Measurements from ENCODE around the gene PLA2G6. TPM values are rescaled to one million over a fixed set of nuclear protein-coding genes. Genes with fewer than 3 reads are reported as not detected.
"Not testable (repeated sequence)": the region's sequence is repeated elsewhere in the genome, so short reads cannot be mapped to it uniquely, and the experiment has no call there.

Gene PLA2G6
- total RNA-seq, 2 experiments from 2014 or later = 48.8 to 50.2 TPM

GRCh38 chr22:38162881-38163843, 18.5 kb downstream of the PLA2G6 start:
- H3K36me3 ChIP-seq (ENCODE audit: insufficient read depth, low read length) = peaks cover 30% of the 10 kb centered on the region
- Mint-ChIP-seq H3K4me1 (ENCODE audit: low read depth) (peaks cover 11% of the 10 kb centered on the region), H3K27ac (no peak overlapping the region), H3K4me3 (no peak overlapping the region), H3K27me3 (no peaks in the 10 kb centered on the region), H3K9me3 (no peaks in the 10 kb centered on the region), H3K36me3 (ENCODE audit: low read depth) (peaks cover 48% of the 10 kb centered on the region)
- no peak for TF ChIP-seq CTCF (IDR thresholded peaks at IDR 0.05)
- H3K4me3 ChIP-seq (ENCODE audit: low read length) = no peak overlapping the region
- no peak for ATAC-seq (ENCODE audit: poor library complexity)
- no peaks in the 10 kb centered on the region for H3K9me3 ChIP-seq (ENCODE audit: control insufficient read depth in 1 of 2, insufficient read depth in 1 of 2, low read length in 2 of 2)
- intact Hi-C loops (cut with DNase I, micrococcal nuclease) = no loop called here
- POLR2A ChIA-PET = no interaction called here
- no peak for DNase-seq
- CTCF ChIA-PET = no interaction called here
- H3K27ac ChIP-seq (ENCODE audit: low read depth in 1 of 2, low read length in 2 of 2) = no peak overlapping the region
- no peaks in the 10 kb centered on the region for H3K4me1 ChIP-seq (ENCODE audit: insufficient read depth, low read length)
- H3K27me3 ChIP-seq (ENCODE audit: control insufficient read depth in 1 of 2, insufficient read depth in 2 of 2, low read length in 2 of 2) = no peaks in the 10 kb centered on the region

- intact Hi-C loops (cut with DNase I, micrococcal nuclease) = no loop called here
- no peak for ATAC-seq (ENCODE audit: poor library complexity)
- Mint-ChIP-seq H3K9me3 (no peaks in the 10 kb centered on the region), H3K4me3 (no peak overlapping the region), H3K4me1 (ENCODE audit: low read depth) (no peaks in the 10 kb centered on the region), H3K27me3 (no peaks in the 10 kb centered on the region), H3K36me3 (ENCODE audit: low read depth) (peaks cover 7% of the 10 kb centered on the region), H3K27ac (no peak overlapping the region)
- DNase-seq = no peak
- POLR2A ChIA-PET = no interaction called here
- Histone ChIP-seq H3K36me3 (ENCODE audit: insufficient read depth, low read length) (no peaks in the 10 kb centered on the region), H3K27me3 (ENCODE audit: control insufficient read depth in 1 of 2, insufficient read depth in 2 of 2, low read length in 2 of 2) (no peaks in the 10 kb centered on the region), H3K9me3 (ENCODE audit: control insufficient read depth in 1 of 2, insufficient read depth in 1 of 2, low read length in 2 of 2) (no peaks in the 10 kb centered on the region), H3K4me1 (ENCODE audit: insufficient read depth, low read length) (no peaks in the 10 kb centered on the region), H3K4me3 (ENCODE audit: low read length) (no peak overlapping the region), H3K27ac (ENCODE audit: low read depth in 1 of 2, low read length in 2 of 2) (no peak overlapping the region)
- no peak for TF ChIP-seq CTCF (IDR thresholded peaks at IDR 0.05)
- CTCF ChIA-PET = no interaction called here
Measured at GRCh38 chr22:38155703-38156102, 25.9 kb downstream of the PLA2G6 start.

DNA sequence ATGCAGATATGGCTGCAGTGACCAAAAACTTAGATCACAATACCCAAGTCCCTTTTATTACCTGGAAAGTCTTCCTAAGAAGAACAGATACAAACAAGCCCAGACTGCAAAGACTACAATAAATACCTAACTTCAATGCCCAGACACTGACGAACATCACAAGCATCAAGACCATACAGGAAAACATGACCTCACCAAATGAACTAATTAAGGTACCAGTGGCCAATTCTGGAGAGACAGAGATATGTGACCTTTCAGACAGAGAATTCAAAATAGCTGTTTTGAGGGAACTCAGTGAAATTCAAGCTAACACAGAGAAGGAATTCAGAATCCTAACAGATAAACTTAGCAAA, 27.1 kb downstream of the PLA2G6 start:
- H3K9me3 ChIP-seq (ENCODE audit: control insufficient read depth in 1 of 2, insufficient read depth in 1 of 2, low read length in 2 of 2); H3K27ac ChIP-seq (ENCODE audit: low read depth in 1 of 2, low read length in 2 of 2); H3K27me3 Mint-ChIP-seq; H3K36me3 Mint-ChIP-seq (ENCODE audit: low read depth); H3K4me1 Mint-ChIP-seq (ENCODE audit: low read depth); H3K4me3 ChIP-seq (ENCODE audit: low read length); H3K4me1 ChIP-seq (ENCODE audit: insufficient read depth, low read length); DNase-seq; H3K27ac Mint-ChIP-seq; H3K4me3 Mint-ChIP-seq; CTCF ChIA-PET; H3K27me3 ChIP-seq (ENCODE audit: control insufficient read depth in 1 of 2, insufficient read depth in 2 of 2, low read length in 2 of 2); H3K9me3 Mint-ChIP-seq; ATAC-seq (ENCODE audit: poor library complexity); POLR2A ChIA-PET; intact Hi-C loops (cut with DNase I, micrococcal nuclease); H3K36me3 ChIP-seq (ENCODE audit: insufficient read depth, low read length): not testable (repeated sequence)

All from CD4-positive, alpha-beta T cell (primary cell).